Keratinocyte (primary cell): Measurements from ENCODE around the gene JOSD2. TPM values are rescaled to one million over a fixed set of nuclear protein-coding genes. Genes with fewer than 3 reads are reported as not detected.

ENCODE experiments used
- DNase-seq: peaks from one replicate; pipeline ENCODE4 v3.0.0-alpha.2; 2011; ENCODE audit warnings: low read depth, missing footprints, low spot score
- FAIRE-seq: peaks from 2 replicates; lab custom pipeline; 2011; peaks lifted over from hg19 to GRCh38; lab: Jason Lieb, UNC
- H2AFZ ChIP-seq: 2 replicates; pipeline ENCODE4 v1.6.0; 2012; ENCODE audit warnings: low read length, control low read depth, inconsistent platforms; ENCODE audit not compliant: control insufficient read depth
- H3K27ac ChIP-seq: 2 replicates; pipeline ENCODE4 v1.5.1; 2011; ENCODE audit warnings: low read length; ENCODE audit not compliant: control insufficient read depth, insufficient read depth
- H3K27me3 ChIP-seq: 3 replicates; pipeline ENCODE4 v1.6.0; 2011; ENCODE audit warnings: low read length; ENCODE audit not compliant: control insufficient read depth, insufficient read depth; ENCODE audit errors: extremely low read depth
- H3K36me3 ChIP-seq, 2 experiments: 2 replicates in 1 of 2; 3 replicates in 1 of 2; pipeline ENCODE4 v1.5.1; 2011; ENCODE audit warnings: low read length in 2 of 2, mild to moderate bottlenecking in 1 of 2; ENCODE audit not compliant: control insufficient read depth in 2 of 2, insufficient read depth in 2 of 2; ENCODE audit errors: extremely low read depth in 1 of 2
- H3K4me1 ChIP-seq: 3 replicates; pipeline ENCODE4 v1.5.1; 2011; ENCODE audit warnings: low read length; ENCODE audit not compliant: control insufficient read depth, insufficient read depth; ENCODE audit errors: extremely low read depth
- H3K4me2 ChIP-seq: 3 replicates; pipeline ENCODE4 v1.6.0; 2011; ENCODE audit warnings: low read depth, low read length; ENCODE audit not compliant: control insufficient read depth, insufficient read depth; ENCODE audit errors: extremely low read depth
- H3K4me3 ChIP-seq, 3 experiments: fragments of 200-600 bp in 1 of 3; sonication (generic) in 1 of 3; 2 replicates in 2 of 3; 3 replicates in 1 of 3; pipeline ENCODE4 v1.5.1; 2011 to 2016; ENCODE audit warnings: low read length in 3 of 3, mild to moderate bottlenecking in 3 of 3, control low read depth in 2 of 3, inconsistent platforms in 1 of 3, low read depth in 1 of 3, mixed read lengths in 1 of 3, mixed run types in 1 of 3, moderate library complexity in 1 of 3; ENCODE audit not compliant: control insufficient read depth in 2 of 3, insufficient read depth in 2 of 3; ENCODE audit errors: extremely low read depth in 1 of 3
- H3K79me2 ChIP-seq: 2 replicates; pipeline ENCODE4 v1.6.0; 2012; ENCODE audit warnings: low read length; ENCODE audit not compliant: control insufficient read depth, insufficient read depth
- H3K9ac ChIP-seq: 3 replicates; pipeline ENCODE4 v1.6.0; 2011; ENCODE audit warnings: low read length; ENCODE audit not compliant: control insufficient read depth, insufficient read depth; ENCODE audit errors: extremely low read depth
- H3K9me1 ChIP-seq: 3 replicates; pipeline ENCODE4 v1.6.0; 2011; ENCODE audit warnings: low read length; ENCODE audit not compliant: control insufficient read depth, insufficient read depth; ENCODE audit errors: extremely low read depth
- H3K9me3 ChIP-seq: 2 replicates; pipeline ENCODE4 v1.5.1; 2012; ENCODE audit warnings: low read depth, low read length; ENCODE audit not compliant: control insufficient read depth
- H4K20me1 ChIP-seq: 3 replicates; pipeline ENCODE4 v1.6.0; 2011; ENCODE audit warnings: low read length; ENCODE audit not compliant: control insufficient read depth, insufficient read depth; ENCODE audit errors: extremely low read depth
- EZH2 ChIP-seq: IDR thresholded peaks from one replicate; pipeline ENCODE4 v1.6.1; 2012; ENCODE audit warnings: inconsistent platforms, mild to moderate bottlenecking, low read length, moderate library complexity
- dilution Hi-C: fragments of 300-500 bp; cut with MboI; formaldehyde crosslinking; loops from one replicate; pipeline ENCODE4 v1.7.0; 2020; ENCODE audit warnings: low sequenced_read_pairs; ENCODE audit not compliant: extremely low pct_ligation_motif_present
- polyA plus RNA-seq, 5 experiments: library from polyadenylated mRNA; depleted of rRNA in 3 of 5; stranded (reverse) in 3 of 5; stranded (forward) in 1 of 5; unstranded in 1 of 5; fragments of >200 nt; gene quantifications; 1 replicate in 1 of 5; 2 replicates in 3 of 5; 3 replicates in 1 of 5; pipeline versions ENCODE4 v1.2.1 to v1.2.3, GENCODE V29; 2011 to 2012; ENCODE audit warnings: missing spikeins in 2 of 5, low read depth in 1 of 5, low replicate concordance in 1 of 5
- TF ChIP-seq, protein P1 (sequence below), 3 experiments: IDR thresholded peaks in 1 of 3; conservative IDR thresholded peaks in 1 of 3; optimal IDR thresholded peaks in 1 of 3; 2 replicates in 2 of 3; 3 replicates in 1 of 3; pipeline versions ENCODE3 to v1.5.1; 2011; ENCODE audit warnings: low read length in 3 of 3, mild to moderate bottlenecking in 3 of 3, moderate library complexity in 2 of 3, control low read depth in 1 of 3, inconsistent platforms in 1 of 3; ENCODE audit not compliant: insufficient read depth in 2 of 3; ENCODE audit errors: extremely low read depth in 1 of 3

JOSD2 gene
- polyA plus RNA-seq, 1 donor (not counting 4 experiments of a cell fraction or from before 2014, with no cell fraction given), result 18.7 TPM

DNA sequence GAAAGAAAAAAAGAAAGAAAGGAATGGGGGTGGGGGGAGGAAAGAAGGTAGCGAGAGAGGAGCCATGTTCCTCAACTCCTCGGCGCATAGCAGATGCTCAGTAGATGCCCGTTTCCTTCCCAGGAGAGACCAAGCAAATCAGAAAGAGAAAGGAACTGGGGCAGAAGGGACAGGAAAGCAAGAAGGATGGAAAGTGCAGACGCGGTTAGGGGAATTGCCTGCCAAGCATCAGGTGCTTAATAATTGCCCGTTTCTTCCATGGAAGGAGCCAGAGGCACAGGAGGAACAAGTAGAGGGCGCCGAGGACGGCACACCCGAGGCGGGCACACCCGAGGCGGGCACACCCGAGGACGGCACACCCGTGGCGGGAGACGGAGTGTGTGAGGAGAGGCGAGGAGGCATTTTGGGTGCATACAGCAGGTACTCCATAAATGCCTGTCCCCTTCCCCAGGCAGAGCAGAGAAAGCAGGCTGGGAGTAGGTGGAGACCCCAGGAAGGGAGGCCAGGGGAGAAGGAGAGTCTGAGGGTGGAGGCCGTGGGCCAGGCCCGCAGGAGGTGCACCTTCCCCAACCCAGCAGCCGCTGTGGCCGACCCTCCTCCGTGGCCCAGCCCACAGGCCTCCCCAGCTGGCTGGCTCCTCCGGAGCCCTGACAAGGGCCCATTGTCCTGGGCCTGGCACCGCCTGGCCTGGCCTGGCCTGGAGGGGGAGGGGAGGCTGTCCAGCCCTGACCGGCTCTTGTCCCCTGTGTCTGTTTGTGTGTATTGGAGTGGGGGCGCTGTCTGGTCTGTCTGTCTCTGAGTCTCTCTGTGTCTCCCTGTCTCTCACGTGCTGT, 14.6 kb downstream of the JOSD2 start:
- H2AFZ ChIP-seq, result no peak overlapping the region
- TF ChIP-seq EZH2, result no peak
- TF ChIP-seq, protein P1, sequence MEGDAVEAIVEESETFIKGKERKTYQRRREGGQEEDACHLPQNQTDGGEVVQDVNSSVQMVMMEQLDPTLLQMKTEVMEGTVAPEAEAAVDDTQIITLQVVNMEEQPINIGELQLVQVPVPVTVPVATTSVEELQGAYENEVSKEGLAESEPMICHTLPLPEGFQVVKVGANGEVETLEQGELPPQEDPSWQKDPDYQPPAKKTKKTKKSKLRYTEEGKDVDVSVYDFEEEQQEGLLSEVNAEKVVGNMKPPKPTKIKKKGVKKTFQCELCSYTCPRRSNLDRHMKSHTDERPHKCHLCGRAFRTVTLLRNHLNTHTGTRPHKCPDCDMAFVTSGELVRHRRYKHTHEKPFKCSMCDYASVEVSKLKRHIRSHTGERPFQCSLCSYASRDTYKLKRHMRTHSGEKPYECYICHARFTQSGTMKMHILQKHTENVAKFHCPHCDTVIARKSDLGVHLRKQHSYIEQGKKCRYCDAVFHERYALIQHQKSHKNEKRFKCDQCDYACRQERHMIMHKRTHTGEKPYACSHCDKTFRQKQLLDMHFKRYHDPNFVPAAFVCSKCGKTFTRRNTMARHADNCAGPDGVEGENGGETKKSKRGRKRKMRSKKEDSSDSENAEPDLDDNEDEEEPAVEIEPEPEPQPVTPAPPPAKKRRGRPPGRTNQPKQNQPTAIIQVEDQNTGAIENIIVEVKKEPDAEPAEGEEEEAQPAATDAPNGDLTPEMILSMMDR (optimal IDR thresholded peaks at IDR 0.05 in 1 of 3, IDR thresholded peaks at IDR 0.05 in 1 of 3, conservative IDR thresholded peaks at IDR 0.05 in 1 of 3; ENCODE audit: extremely low read depth in 1 of 3, insufficient read depth in 2 of 3, low read length in 3 of 3), result no peak
- H3K4me1 ChIP-seq, result no peaks in the 10 kb centered on the region
- H3K4me2 ChIP-seq, result no peak overlapping the region
- no peak for DNase-seq
- no peak overlapping the region for H3K9ac ChIP-seq
- no peak for FAIRE-seq
- no peaks in the 10 kb centered on the region for H3K9me3 ChIP-seq
- no peaks in the 10 kb centered on the region for H4K20me1 ChIP-seq
- no peak overlapping the region for H3K4me3 ChIP-seq
- no peaks in the 10 kb centered on the region for H3K79me2 ChIP-seq
- no peaks in the 10 kb centered on the region for H3K36me3 ChIP-seq
- H3K27ac ChIP-seq, result no peak overlapping the region
- dilution Hi-C loops, result no loop called here
- peaks cover 24% of the 10 kb centered on the region for H3K27me3 ChIP-seq
- H3K9me1 ChIP-seq, result no peaks in the 10 kb centered on the region

DNA sequence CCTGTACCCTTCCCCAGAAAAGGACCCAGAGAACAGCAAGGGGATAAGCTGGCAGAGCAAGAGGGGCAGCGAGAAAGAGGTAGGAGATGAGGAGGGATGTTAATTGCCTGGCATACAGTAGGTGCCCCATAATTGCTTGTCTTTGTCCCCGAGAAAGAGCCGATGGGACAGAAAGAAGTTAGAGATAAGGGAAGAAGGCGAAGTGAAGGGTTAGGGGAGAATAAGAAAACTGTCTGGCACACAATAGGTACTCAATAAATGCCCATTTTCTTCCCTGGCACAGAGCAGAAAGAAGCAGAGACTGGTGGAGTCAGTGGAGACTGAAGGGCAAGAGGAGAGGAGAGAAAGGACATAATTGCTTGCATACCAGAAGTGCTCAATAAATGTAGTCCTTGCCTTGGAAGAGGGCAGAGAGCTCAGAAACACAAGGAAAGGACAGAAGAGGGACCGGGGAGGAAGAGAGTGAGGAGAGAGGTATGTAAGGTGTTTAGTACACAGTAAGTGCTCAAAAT, 15.9 kb downstream of the JOSD2 start:
- Histone ChIP-seq H3K36me3 (no peaks in the 10 kb centered on the region), H3K27ac (no peak overlapping the region), H3K27me3 (peaks cover 37% of the 10 kb centered on the region), H3K9ac (no peak overlapping the region), H3K4me3 (no peak overlapping the region), H3K9me1 (no peaks in the 10 kb centered on the region), H3K9me3 (no peaks in the 10 kb centered on the region), H3K4me2 (no peak overlapping the region), H3K4me1 (no peaks in the 10 kb centered on the region), H2AFZ (no peak overlapping the region), H3K79me2 (no peaks in the 10 kb centered on the region), H4K20me1 (no peaks in the 10 kb centered on the region)
- DNase-seq (no peak), FAIRE-seq (no peak)
- no peak for TF ChIP-seq EZH2
- TF ChIP-seq, protein P1 (optimal IDR thresholded peaks at IDR 0.05 in 1 of 3, IDR thresholded peaks at IDR 0.05 in 1 of 3, conservative IDR thresholded peaks at IDR 0.05 in 1 of 3; ENCODE audit: extremely low read depth in 1 of 3, insufficient read depth in 2 of 3, low read length in 3 of 3), result no peak
- dilution Hi-C loops, result no loop called here
